Glutamatergic neuron (in vitro differentiated cells): ENCODE data around the gene AKAP8L. TPM values are rescaled to one million over a fixed set of nuclear protein-coding genes. Genes with fewer than 3 reads are reported as not detected.

Experiments
- DNase-seq: peaks from one replicate; pipeline ENCODE4 v3.0.0; 2022
- H3K27ac Mint-ChIP-seq: one replicate; pipeline ENCODE4 v1.8.0; 2020; ENCODE audit warnings: mild to moderate bottlenecking, mixed read lengths, inconsistent platforms; ENCODE audit not compliant: unreplicated experiment
- H3K27me3 Mint-ChIP-seq: one replicate; pipeline ENCODE4 v1.8.0; 2020; ENCODE audit warnings: mild to moderate bottlenecking, moderate library complexity, mixed read lengths, inconsistent platforms; ENCODE audit not compliant: unreplicated experiment
- H3K36me3 Mint-ChIP-seq: one replicate; pipeline ENCODE4 v1.8.0; 2020; ENCODE audit warnings: mild to moderate bottlenecking, mixed read lengths, inconsistent platforms; ENCODE audit not compliant: unreplicated experiment
- H3K4me1 Mint-ChIP-seq: one replicate; pipeline ENCODE4 v1.8.0; 2020; ENCODE audit warnings: mild to moderate bottlenecking, low read depth, mixed read lengths, inconsistent platforms; ENCODE audit not compliant: unreplicated experiment
- H3K4me3 Mint-ChIP-seq: one replicate; pipeline ENCODE4 v1.8.0; 2020; ENCODE audit warnings: mild to moderate bottlenecking, mixed read lengths, inconsistent platforms; ENCODE audit not compliant: unreplicated experiment
- H3K9me3 Mint-ChIP-seq: one replicate; pipeline ENCODE4 v1.8.0; 2020; ENCODE audit warnings: mild to moderate bottlenecking, moderate library complexity, mixed read lengths, inconsistent platforms; ENCODE audit not compliant: unreplicated experiment
- CTCF ChIP-seq: fragments of 200-600 bp; sonication (generic); IDR thresholded peaks from one replicate; pipeline ENCODE4 v1.5.0; 2021; ENCODE audit not compliant: partially characterized antibody, unreplicated experiment
- total RNA-seq: library from RNA; stranded (reverse); fragmentation: NEBNext Ultra II Directional; extraction: Animal tissue kit (Norgen Biotek cat#: 25700); gene quantifications from one replicate; pipeline ENCODE4 v1.2.1, GENCODE V29; 2021; ENCODE audit not compliant: unreplicated experiment

Gene AKAP8L
- total RNA-seq, 1 donor from 2014 or later, result 354 TPM

GRCh38 chr19:15455996-15456395 is 37.2 kb upstream of the AKAP8L start:
- H3K27ac Mint-ChIP-seq, result no peak overlapping the region
- no peaks in the 10 kb centered on the region for H3K4me1 Mint-ChIP-seq
- no peak for TF ChIP-seq CTCF
- H3K9me3 Mint-ChIP-seq, result peaks cover 9% of the 10 kb centered on the region
- no peak overlapping the region for H3K4me3 Mint-ChIP-seq
- no peak for DNase-seq
- H3K27me3 Mint-ChIP-seq, result peaks cover 29% of the 10 kb centered on the region
- H3K36me3 Mint-ChIP-seq, result peaks cover 5% of the 10 kb centered on the region

GRCh38 chr19:15453906-15454860 is 35.4 kb upstream of the AKAP8L start:
- no peak for DNase-seq
- Mint-ChIP-seq H3K27me3 (peaks cover 23% of the 10 kb centered on the region), H3K36me3 (peaks cover 5% of the 10 kb centered on the region), H3K4me3 (peak overlapping the region; percentile 38), H3K27ac (no peak overlapping the region), H3K4me1 (no peaks in the 10 kb centered on the region), H3K9me3 (peaks cover 9% of the 10 kb centered on the region)
- no peak for TF ChIP-seq CTCF

- Mint-ChIP-seq H3K27ac (no peak overlapping the region), H3K27me3 (peaks cover 26% of the 10 kb centered on the region), H3K9me3 (peaks cover 14% of the 10 kb centered on the region), H3K4me1 (peaks cover 4% of the 10 kb centered on the region), H3K4me3 (peak overlapping the region; percentile 57), H3K36me3 (peaks cover 5% of the 10 kb centered on the region)
- no peak for TF ChIP-seq CTCF
- no peak for DNase-seq
These were observed 34.3 kb upstream of the AKAP8L start for GRCh38 chr19:15453091-15453578.

GRCh38 chr19:15452111-15453047 is 33.6 kb upstream of the AKAP8L start:
- peaks cover 14% of the 10 kb centered on the region for H3K9me3 Mint-ChIP-seq
- no peak for TF ChIP-seq CTCF
- peak overlapping the region; percentile 52 for H3K27ac Mint-ChIP-seq
- H3K27me3 Mint-ChIP-seq, result peaks cover 26% of the 10 kb centered on the region
- peak overlapping the region; percentile 57 for H3K4me3 Mint-ChIP-seq
- H3K4me1 Mint-ChIP-seq, result peaks cover 4% of the 10 kb centered on the region
- peak; percentile 91 for DNase-seq
- H3K36me3 Mint-ChIP-seq, result peaks cover 5% of the 10 kb centered on the region
